IMR-90 (cell line): ENCODE measurements around the gene SERPINB1. TPM values are rescaled to one million over a fixed set of nuclear protein-coding genes. Genes with fewer than 3 reads are reported as not detected.
A peak's percentile ranks its signal among the peaks of the same experiment; 100 is the strongest.

Experiments
- ATAC-seq: fragments of 200-7000 bp; cut with Tn5 transposase; 2 replicates; pipeline ENCODE4 v1.9.1; 2020; ENCODE audit warnings: low read depth, mild to moderate bottlenecking, moderate library complexity
- BruUV-seq: library from RNA; stranded (reverse); fragments of 400-500 nt; replicated peaks from 2 replicates; lab custom pipeline; 2021; lab: Mats Ljungman, UMichigan
- CTCF ChIA-PET: fragments of 300-600 bp; formaldehyde crosslinking; extraction: SDS; loops from one replicate; lab custom pipeline; 2021; ENCODE audit warnings: antibody characterized with exemption; lab: Yijun Ruan, JAX
- POLR2A ChIA-PET: fragments of 300-600 bp; sonication (Branson Sonifier 250); formaldehyde crosslinking; loops from one replicate; lab custom pipeline; 2022; ENCODE audit warnings: antibody characterized with exemption; ENCODE audit not compliant: unreplicated experiment; lab: Charles Lee
- DNase-seq: peaks from one replicate; pipeline ENCODE4 v3.0.0; 2013
- H2AFZ ChIP-seq: replicated peaks from 2 replicates; pipeline ENCODE3; 2013; ENCODE audit warnings: low read length, mild to moderate bottlenecking; ENCODE audit not compliant: poor library complexity
- H2AK5ac ChIP-seq: 2 replicates; pipeline ENCODE4 v1.6.1; 2013; ENCODE audit warnings: low read depth, low read length, inconsistent platforms
- H2AK9ac ChIP-seq: replicated peaks from 2 replicates; pipeline ENCODE3; 2013; ENCODE audit warnings: mild to moderate bottlenecking, low read depth, low read length, moderate library complexity; ENCODE audit not compliant: poor library complexity
- H2BK120ac ChIP-seq: 2 replicates; pipeline ENCODE4 v1.6.1; 2013; ENCODE audit warnings: low read depth, low read length, inconsistent platforms
- H2BK15ac ChIP-seq: 3 replicates; pipeline ENCODE4 v1.6.1; 2013; ENCODE audit warnings: low read depth, low read length, inconsistent platforms
- H2BK20ac ChIP-seq: 2 replicates; pipeline ENCODE4 v1.6.1; 2013; ENCODE audit warnings: low read depth, mild to moderate bottlenecking, inconsistent platforms, low read length, moderate library complexity
- H2BK5ac ChIP-seq: 2 replicates; pipeline ENCODE4 v1.6.1; 2013; ENCODE audit warnings: mild to moderate bottlenecking, low read depth, low read length, inconsistent platforms; ENCODE audit not compliant: poor library complexity, severe bottlenecking
- H3K14ac ChIP-seq: replicated peaks from 2 replicates; pipeline ENCODE4 v1.6.1; 2013; ENCODE audit warnings: low read depth, low read length, inconsistent platforms
- H3K18ac ChIP-seq: 2 replicates; pipeline ENCODE4 v1.6.1; 2013; ENCODE audit warnings: low read depth, low read length, control low read depth
- H3K23ac ChIP-seq: 2 replicates; pipeline ENCODE4 v1.6.1; 2013; ENCODE audit warnings: low read depth, low read length, inconsistent platforms
- H3K27ac ChIP-seq: 2 replicates; pipeline ENCODE4 v1.5.1; 2013; ENCODE audit warnings: mild to moderate bottlenecking, control low read depth, low read length; ENCODE audit not compliant: insufficient read depth
- H3K27me3 ChIP-seq: 2 replicates; pipeline ENCODE4 v1.6.1; 2013; ENCODE audit warnings: low read length; ENCODE audit not compliant: control insufficient read depth, insufficient read depth
- H3K36me3 ChIP-seq: 2 replicates; pipeline ENCODE4 v1.6.1; 2013; ENCODE audit warnings: low read length, mixed read lengths; ENCODE audit not compliant: control insufficient read depth, insufficient read depth
- H3K4ac ChIP-seq: 2 replicates; pipeline ENCODE4 v1.6.1; 2013; ENCODE audit warnings: low read depth, low read length, inconsistent platforms
- H3K4me1 ChIP-seq: 2 replicates; pipeline ENCODE4 v1.6.1; 2013; ENCODE audit warnings: low read length, mixed read lengths; ENCODE audit not compliant: control insufficient read depth, insufficient read depth
- H3K4me2 ChIP-seq: 2 replicates; pipeline ENCODE4 v1.6.1; 2013; ENCODE audit warnings: low read depth, mild to moderate bottlenecking, control low read depth, low read length, moderate library complexity
- H3K4me3 ChIP-seq: 2 replicates; pipeline ENCODE4 v1.5.1; 2013; ENCODE audit warnings: low read depth, mild to moderate bottlenecking, control low read depth, low read length, moderate library complexity; ENCODE audit not compliant: insufficient read depth
- H3K56ac ChIP-seq: 2 replicates; pipeline ENCODE4 v1.6.1; 2013; ENCODE audit warnings: low read length, inconsistent platforms; ENCODE audit not compliant: insufficient read depth; ENCODE audit errors: extremely low read depth
- H3K79me1 ChIP-seq, 2 experiments: 2 replicates each; pipeline ENCODE4 v1.6.1; 2013; ENCODE audit warnings: low read length in 2 of 2, inconsistent platforms in 1 of 2, low read depth in 1 of 2
- H3K9ac ChIP-seq: 2 replicates; pipeline ENCODE4 v1.6.1; 2013; ENCODE audit warnings: low read depth, low read length, control low read depth
- H3K9me1 ChIP-seq: 2 replicates; pipeline ENCODE4 v1.6.1; 2013; ENCODE audit warnings: low read length, inconsistent platforms; ENCODE audit not compliant: insufficient read depth
- H3K9me3 ChIP-seq: 2 replicates; pipeline ENCODE4 v1.6.1; 2013; ENCODE audit warnings: low read length; ENCODE audit not compliant: control insufficient read depth, insufficient read depth
- H4K20me1 ChIP-seq: 2 replicates; pipeline ENCODE4 v1.6.1; 2013; ENCODE audit warnings: low read length, inconsistent platforms; ENCODE audit not compliant: insufficient read depth
- H4K5ac ChIP-seq: 2 replicates; pipeline ENCODE4 v1.6.1; 2013; ENCODE audit warnings: mild to moderate bottlenecking, low read depth, low read length, control low read depth
- H4K8ac ChIP-seq, 2 experiments: 2 replicates each; pipeline ENCODE4 v1.6.1; 2013; ENCODE audit warnings: low read depth in 2 of 2, low read length in 2 of 2, control low read depth in 1 of 2, inconsistent platforms in 1 of 2
- H4K91ac ChIP-seq: 2 replicates; pipeline ENCODE4 v1.6.1; 2013; ENCODE audit warnings: low read depth, low read length, inconsistent platforms; ENCODE audit not compliant: insufficient read depth
- CHD1 ChIP-seq: IDR thresholded peaks from 2 replicates; pipeline ENCODE4 v1.6.1; 2012; ENCODE audit warnings: low read depth, low read length, improper control_type of control experiment
- FOS ChIP-seq: fragments of 150-350 bp; IDR thresholded peaks from 2 replicates; pipeline ENCODE4 v1.6.1; 2016; ENCODE audit warnings: low read depth, low read length
- WGBS, 2 experiments: methylation state at CpG; one replicate each; pipeline versions ENCODE4 v1.1.5 to v1.1.7; 2013; ENCODE audit warnings: missing lambda C conversion rate in 2 of 2; ENCODE audit not compliant: insufficient read length in 1 of 2; ENCODE audit errors: extremely low coverage in 2 of 2; 5-methylcytosine and 5-hydroxymethylcytosine counted together
- dilution Hi-C: fragments of 300-500 bp; cut with HindIII; formaldehyde crosslinking; loops from one replicate; pipeline ENCODE4 v1.14.3; 2018; ENCODE audit warnings: low sequenced_read_pairs; ENCODE audit not compliant: unreplicated experiment
- in situ Hi-C: fragments of 300-500 bp; cut with MboI; formaldehyde crosslinking; loops from 3 replicates; pipeline ENCODE4 v1.14.3; 2019; ENCODE audit warnings: low sequenced_read_pairs, inconsistent platforms, mixed read lengths
- intact Hi-C: fragments of 100-400 bp; cut with micrococcal nuclease; formaldehyde crosslinking; loops from 2 replicates; pipeline ENCODE4 v1.10.0; 2022
- polyA plus RNA-seq, 3 experiments: library from polyadenylated mRNA; depleted of rRNA; stranded (reverse); fragments of >200 nt; gene quantifications; 2 replicates each; pipeline ENCODE4 v1.2.3, GENCODE V29; 2012; ENCODE audit warnings: low replicate concordance in 1 of 3
- total RNA-seq: library from RNA; depleted of rRNA; stranded (reverse); fragments of >200 nt; gene quantifications from 2 replicates; pipeline ENCODE4 v1.2.3, GENCODE V29; 2012

The SERPINB1 gene
- total and polyA plus RNA-seq, 2 of the 4 experiments (the other 2 are of a cell fraction): 6.1 to 9.1 TPM

DNA sequence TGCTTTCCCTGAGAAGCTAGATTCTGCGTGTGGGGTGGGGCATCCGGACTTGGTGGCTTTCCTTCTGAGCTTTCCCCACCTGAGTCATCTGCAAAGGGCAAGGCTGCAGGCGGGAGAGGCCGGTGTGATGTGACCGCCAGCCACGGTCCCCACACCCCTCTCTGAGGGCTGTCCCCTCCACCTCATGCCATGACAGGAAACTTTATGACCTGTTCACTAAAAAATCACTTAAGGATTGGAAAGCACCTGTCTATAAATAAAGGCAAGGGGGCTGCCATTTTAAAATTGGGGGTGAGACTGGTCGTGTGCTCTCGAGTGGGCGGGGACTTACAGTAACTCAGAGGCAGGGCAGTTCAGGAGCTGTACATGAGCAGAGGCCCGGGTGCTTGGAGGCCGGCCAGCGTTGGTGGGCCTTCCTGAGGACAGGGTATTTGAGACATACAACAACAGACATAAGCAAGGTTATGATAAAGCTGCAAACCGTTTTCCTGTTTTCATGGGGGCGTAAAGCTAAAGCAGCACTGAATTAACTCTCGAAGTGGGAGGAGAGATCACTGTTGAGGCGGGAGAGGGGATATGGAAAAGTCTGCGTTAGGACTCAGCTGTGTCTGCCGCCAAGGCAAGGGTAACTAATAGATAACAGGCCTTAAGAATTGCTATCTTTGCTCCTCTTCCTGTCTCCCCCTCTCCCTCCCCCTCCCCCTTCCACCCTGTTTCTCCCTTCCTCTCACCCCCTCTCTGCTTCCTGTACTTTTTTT, 16.1 kb upstream of the SERPINB1 start:
- Histone ChIP-seq H2BK15ac (peak overlapping the region; percentile 97), H3K27ac (peak overlapping the region; percentile 95), H3K4ac (peak overlapping the region; percentile 92), H2BK120ac (peak overlapping the region; percentile 88), H2AK5ac (peak overlapping the region; percentile 83), H3K27me3 (no peaks in the 10 kb centered on the region), H2AK9ac (peak overlapping the region; percentile 96), H3K9me1 (peaks cover 25% of the 10 kb centered on the region), H3K4me1 (peaks cover 29% of the 10 kb centered on the region), H3K4me2 (peak overlapping the region; percentile 75), H3K9ac (peak overlapping the region; percentile 69), H2AFZ (peak overlapping the region; percentile 93), H3K79me1 (peaks cover 0 to 15% of the 10 kb centered on the region in 2 experiments; a peak in 3 of 4 replicates), H4K20me1 (no peaks in the 10 kb centered on the region), H4K5ac (peak overlapping the region; percentile 100), H2BK20ac (peak overlapping the region; percentile 95), H3K56ac (peak overlapping the region; percentile 83), H2BK5ac (peak overlapping the region; percentile 96), H3K9me3 (no peaks in the 10 kb centered on the region), H3K4me3 (no peak overlapping the region), H4K8ac (peak overlapping the region; percentile 98 to 99), H3K14ac (peak overlapping the region; percentile 80), H3K23ac (peak overlapping the region; percentile 95; the same call in 1 of the 2 replicates), H3K36me3 (no peaks in the 10 kb centered on the region), H3K18ac (peak overlapping the region; percentile 99), H4K91ac (peak overlapping the region; percentile 94)
- no TSS peak for BruUV-seq
- in situ Hi-C loops: no loop called here
- TF ChIP-seq CHD1 (0 out of 2 replicates have a peak, but pooled peaks have one; percentile 67), FOS (no peak)
- DNase-seq (peak; percentile 64), ATAC-seq (peak; percentile 41)
- intact Hi-C loops: no loop called here
- 19% methylated on average over 5 of the region's 18 CpGs; no CpG with 5 or more reads in 1 of the 2 experiments for WGBS, 2 experiments
- ChIA-PET POLR2A (interaction anchor here (0.7 kb wide), 1 partner anchor 621 kb away, joined by 8 read pairs; no protein-coding TSS in a partner anchor), CTCF (no interaction called here)
- dilution Hi-C loops: no loop called here
